HG03558 (cell line): ENCODE results near the gene ADGRG2.

Experiments used
- ATAC-seq: cut with Tn5 transposase; IDR thresholded peaks from one replicate; pipeline ENCODE4 v1.9.1; 2021; ENCODE audit warnings: moderate number of reproducible peaks; ENCODE audit not compliant: unreplicated experiment; ENCODE audit errors: extremely low read depth

Gene ADGRG2

DNA sequence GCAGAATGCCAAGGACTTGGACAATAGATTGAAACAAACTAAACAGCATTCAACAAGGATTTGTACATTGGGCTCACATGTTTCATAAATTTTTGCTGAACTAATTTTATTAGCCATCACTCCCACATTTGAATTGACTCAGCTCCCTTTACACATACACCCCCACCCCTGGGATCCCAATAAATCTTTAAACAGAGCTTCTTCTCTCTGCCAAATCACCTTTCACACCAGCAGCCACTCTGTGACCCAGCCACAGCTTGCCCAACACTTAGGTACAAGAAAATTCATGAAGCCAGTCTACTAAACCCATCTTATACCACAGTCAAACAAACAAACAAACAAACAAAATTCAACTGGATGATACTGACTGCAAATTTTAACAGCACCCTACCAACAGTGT lies 159.9 kb downstream of the ADGRG2 start:
- ATAC-seq, result no peak

DNA sequence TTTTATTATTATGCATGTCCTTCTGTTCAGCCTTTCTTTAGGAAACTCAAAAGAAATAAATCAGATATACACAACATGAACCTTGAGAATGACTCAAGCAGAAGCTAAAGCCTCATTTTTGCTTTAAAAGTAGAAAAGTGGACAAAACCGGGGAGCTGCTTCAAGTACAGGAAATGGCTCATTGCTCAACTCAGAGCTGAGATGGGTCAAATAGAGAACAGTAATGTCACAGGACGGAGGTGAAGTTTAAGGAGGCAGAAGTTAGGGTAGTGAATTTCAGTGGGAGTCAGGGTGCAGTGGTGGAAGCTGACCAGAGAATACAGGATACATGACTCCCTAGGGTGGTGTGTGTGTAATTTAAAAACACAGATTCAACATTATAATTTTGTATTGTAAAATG lies 160.6 kb downstream of the ADGRG2 start:
- ATAC-seq, result no peak

- no peak for ATAC-seq
Measured at GRCh38 chrX:18956303-18957032, 165.8 kb downstream of the ADGRG2 start.

DNA sequence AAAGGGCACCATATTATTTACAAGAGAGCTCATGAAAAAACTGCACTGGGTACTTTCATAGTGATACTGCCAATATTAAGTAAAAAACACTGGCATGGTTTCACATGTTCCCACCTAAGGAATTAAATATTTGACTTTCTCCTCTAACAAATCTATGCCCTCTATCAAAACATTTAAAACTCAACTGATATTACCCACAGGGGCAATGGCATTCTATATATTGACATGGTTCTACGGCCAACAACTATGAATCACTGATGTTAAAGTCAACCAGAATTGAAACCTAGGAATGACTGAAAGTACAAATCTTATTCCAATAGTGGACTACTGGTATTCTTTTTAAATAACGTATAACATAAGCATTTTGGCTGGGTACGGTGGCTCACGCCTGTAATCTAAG lies 166.6 kb downstream of the ADGRG2 start:
- no peak for ATAC-seq

GRCh38 chrX:18951032-18951431 lies 171.2 kb downstream of the ADGRG2 start:
- ATAC-seq, result no peak

GRCh38 chrX:18949944-18950301 lies 172.3 kb downstream of the ADGRG2 start:
- ATAC-seq, result no peak

- ATAC-seq, result no peak
Measured at GRCh38 chrX:18949291-18949943, 172.9 kb downstream of the ADGRG2 start.

DNA sequence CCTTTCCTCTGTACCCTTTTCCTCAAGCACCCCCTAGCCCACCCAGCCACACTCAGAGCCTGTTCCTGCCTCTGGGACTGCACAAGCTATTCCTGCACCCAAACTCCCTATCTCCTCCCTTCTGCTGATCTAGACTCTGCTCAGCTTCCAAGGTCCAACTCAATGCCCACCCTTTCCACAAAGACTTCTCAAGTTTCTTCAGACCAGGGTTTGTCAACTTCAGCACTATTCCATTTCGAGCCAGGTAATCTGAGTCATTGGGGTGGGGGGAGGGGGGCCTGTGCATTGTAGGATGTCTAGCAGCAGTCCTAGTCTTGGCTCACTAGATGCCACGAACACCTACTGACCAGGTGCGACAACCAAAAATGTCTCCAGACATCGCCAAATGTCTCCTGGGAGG lies 175.7 kb downstream of the ADGRG2 start:
- ATAC-seq, result no peak

DNA sequence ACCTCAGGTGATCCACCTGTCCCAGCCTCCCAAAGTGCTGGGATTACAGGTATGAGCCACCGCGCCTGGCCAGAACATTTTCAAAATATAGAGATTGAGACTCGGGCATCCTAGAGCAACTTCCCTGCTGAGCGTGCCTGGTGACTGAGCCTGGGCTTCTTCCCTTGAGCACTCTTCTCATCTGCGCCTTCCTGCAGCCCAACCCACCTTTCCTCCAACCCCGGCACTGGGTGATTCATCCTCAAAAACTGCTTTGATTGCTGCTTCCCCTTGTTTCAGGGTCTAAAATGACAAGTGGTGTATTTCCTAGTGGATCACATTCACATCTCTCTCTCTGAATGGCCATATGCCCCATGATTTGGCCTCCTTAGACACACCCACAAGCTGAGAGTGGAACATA lies 176.1 kb downstream of the ADGRG2 start:
- ATAC-seq, result no peak

GRCh38 chrX:18945483-18945882 lies 176.8 kb downstream of the ADGRG2 start:
- ATAC-seq, result no peak

GRCh38 chrX:18944482-18944881 lies 177.8 kb downstream of the ADGRG2 start:
- ATAC-seq, result no peak

- no peak for ATAC-seq
Measured at GRCh38 chrX:18941896-18942295, 180.4 kb downstream of the ADGRG2 start.
